ENCODE measurements around the gene TSPAN33. TPM values are rescaled to one million over a fixed set of nuclear protein-coding genes. Genes with fewer than 3 reads are reported as not detected.
"Not testable (repeated sequence)": the region's sequence is repeated elsewhere in the genome, so short reads cannot be mapped to it uniquely, and the experiment has no call there.

TSPAN33 gene
- polyA plus RNA-seq, 10 donors: 19.3 to 40.6 (median 36.8) TPM

GRCh38 chr7:129168231-129169021 is 23.9 kb downstream of the TSPAN33 start:
- DNase-seq: peak in 2 of 3 donors; percentile 34 to 56

GRCh38 chr7:129169171-129169671 is 24.7 kb downstream of the TSPAN33 start:
- peak; percentile 40 to 87 (median 71) for DNase-seq

GRCh38 chr7:129169686-129170440 is 25.4 kb downstream of the TSPAN33 start:
- DNase-seq: peak in 1 of 3 donors; percentile 60

- DNase-seq: no peak
These were observed 26.0 kb downstream of the TSPAN33 start for GRCh38 chr7:129170441-129171021.

GRCh38 chr7:129173861-129174260 is 29.4 kb downstream of the TSPAN33 start:
- DNase-seq: not testable (repeated sequence)

- DNase-seq: no peak
These were observed 32.6 kb downstream of the TSPAN33 start for GRCh38 chr7:129176916-129177710.

- DNase-seq: peak in 1 of 3 donors; percentile 22
These were observed 40.6 kb downstream of the TSPAN33 start for GRCh38 chr7:129184981-129185670.

- DNase-seq: no peak
These were observed 42.3 kb downstream of the TSPAN33 start for GRCh38 chr7:129186749-129187260.

- no peak for DNase-seq
These were observed 43.3 kb downstream of the TSPAN33 start for GRCh38 chr7:129187681-129188371.

- DNase-seq: peak; percentile 73 to 95 (median 89)
These were observed 43.9 kb downstream of the TSPAN33 start, which contains the start of gene SMO for GRCh38 chr7:129188372-129188891. SMO (plus strand) TSS chr7:129188633; CDS start chr7:129189152, 519 bp downstream.

GRCh38 chr7:129188892-129189660 is 44.6 kb downstream of the TSPAN33 start:
- DNase-seq: peak in 1 of 3 donors; percentile 79

GRCh38 chr7:129189661-129190310 is 45.3 kb downstream of the TSPAN33 start:
- no peak for DNase-seq

- DNase-seq: no peak
These were observed 46.8 kb downstream of the TSPAN33 start for GRCh38 chr7:129191272-129191671.

- no peak for DNase-seq
These were observed 49.4 kb downstream of the TSPAN33 start for GRCh38 chr7:129193892-129194291.

- no peak for DNase-seq
These were observed 53.3 kb downstream of the TSPAN33 start for GRCh38 chr7:129197771-129198170.

- no peak for DNase-seq
These were observed 54.9 kb downstream of the TSPAN33 start for GRCh38 chr7:129199406-129199805.

- DNase-seq: peak in 1 of 3 donors; percentile 34
These were observed 57.7 kb downstream of the TSPAN33 start for GRCh38 chr7:129202058-129202777.
